PC-3 (cell line): ENCODE measurements around the gene ANKS6. TPM values are rescaled to one million over a fixed set of nuclear protein-coding genes. Genes with fewer than 3 reads are reported as not detected.

Experiments used
- ATAC-seq: fragments of 200-7000 bp; cut with Tn5 transposase; 2 replicates; pipeline ENCODE4 v1.9.1; 2020; ENCODE audit warnings: mild to moderate bottlenecking, moderate library complexity
- BruUV-seq: library from RNA; stranded (reverse); fragments of 400-500 nt; replicated peaks from 2 replicates; lab custom pipeline; 2021; lab: Mats Ljungman, UMichigan
- CTCF ChIA-PET: fragments of 300-600 bp; sonication (Branson Sonifier 250); formaldehyde crosslinking; loops from one replicate; lab custom pipeline; 2022; ENCODE audit warnings: antibody characterized with exemption; lab: Charles Lee
- POLR2A ChIA-PET: fragments of 300-600 bp; sonication (Branson Sonifier 250); formaldehyde crosslinking; loops from one replicate; lab custom pipeline; 2022; ENCODE audit warnings: antibody characterized with exemption; ENCODE audit not compliant: unreplicated experiment; lab: Charles Lee
- DNase-seq: peaks from one replicate; pipeline ENCODE4 v3.0.0-alpha.2; 2015
- H2AFZ ChIP-seq: fragments of 300-600 bp; sonication (generic); 2 replicates; pipeline ENCODE4 v1.6.0; 2016; ENCODE audit warnings: antibody characterized with exemption, low read length
- H3F3A ChIP-seq: fragments of 300-600 bp; sonication (generic); one replicate; pipeline ENCODE4 v1.6.0; 2017; ENCODE audit warnings: antibody characterized with exemption, low read length, control low read depth, mild to moderate bottlenecking; ENCODE audit not compliant: unreplicated experiment
- H3K27ac ChIP-seq: fragments of 300-600 bp; sonication (generic); 2 replicates; pipeline ENCODE4 v1.5.1; 2016; ENCODE audit warnings: mild to moderate bottlenecking, low read length
- H3K27me3 ChIP-seq: fragments of 300-600 bp; sonication (generic); 2 replicates; pipeline ENCODE4 v1.6.1; 2016; ENCODE audit warnings: low read length, mixed read lengths
- H3K36me3 ChIP-seq: fragments of 300-600 bp; sonication (generic); 2 replicates; pipeline ENCODE4 v1.6.1; 2016; ENCODE audit warnings: low read depth, mixed run types, low read length, mixed read lengths
- H3K4me1 ChIP-seq: fragments of 300-600 bp; sonication (generic); 2 replicates; pipeline ENCODE4 v1.5.1; 2016; ENCODE audit warnings: low read length; ENCODE audit not compliant: insufficient read depth
- H3K4me2 ChIP-seq: fragments of 300-600 bp; sonication (generic); 2 replicates; pipeline ENCODE4 v1.6.0; 2016; ENCODE audit warnings: low read length
- H3K4me3 ChIP-seq: fragments of 300-600 bp; sonication (generic); 2 replicates; pipeline ENCODE4 v1.5.1; 2016; ENCODE audit warnings: mild to moderate bottlenecking, low read length, mixed read lengths
- H3K79me2 ChIP-seq: fragments of 300-600 bp; sonication (generic); 2 replicates; pipeline ENCODE4 v1.6.1; 2017; ENCODE audit warnings: low read length, mixed read lengths
- H3K9ac ChIP-seq: fragments of 300-600 bp; sonication (generic); 2 replicates; pipeline ENCODE4 v1.6.0; 2016; ENCODE audit warnings: mild to moderate bottlenecking, low read length
- H3K9me2 ChIP-seq: fragments of 300-600 bp; sonication (generic); replicated peaks from 2 replicates; pipeline ENCODE4 v1.6.1; 2016; ENCODE audit warnings: mixed run types, low read length, mixed read lengths
- H3K9me3 ChIP-seq: fragments of 300-600 bp; sonication (generic); 2 replicates; pipeline ENCODE4 v1.6.1; 2016; ENCODE audit warnings: low read length, mixed read lengths
- H4K20me1 ChIP-seq: fragments of 300-600 bp; sonication (generic); 2 replicates; pipeline ENCODE4 v1.6.1; 2016; ENCODE audit warnings: low read length, mixed read lengths
- CTCF ChIP-seq: fragments of 300-600 bp; sonication (generic); conservative IDR thresholded peaks from 2 replicates; pipeline ENCODE4 v1.5.1; 2017; ENCODE audit warnings: antibody characterized with exemption, low read depth, mild to moderate bottlenecking, low read length
- EZH2 ChIP-seq: fragments of 300-600 bp; sonication (generic); IDR thresholded peaks from one replicate; pipeline ENCODE4 v1.6.1; 2017; ENCODE audit warnings: antibody characterized with exemption, mild to moderate bottlenecking, low read length; ENCODE audit not compliant: unreplicated experiment
- EZH2phosphoT487 ChIP-seq: fragments of 300-600 bp; sonication (generic); IDR thresholded peaks from 2 replicates; pipeline ENCODE4 v1.6.1; 2018; ENCODE audit warnings: mild to moderate bottlenecking, antibody characterized with exemption, low read length, borderline replicate concordance
- intact Hi-C: fragments of 100-400 bp; cut with micrococcal nuclease; formaldehyde crosslinking; loops from 2 replicates; pipeline ENCODE4 v1.9.0; 2023
- total RNA-seq: library from RNA; depleted of rRNA; stranded (reverse); fragments of >200 nt; gene quantifications from 2 replicates; pipeline ENCODE4 v1.2.3, GENCODE V29; 2014

The ANKS6 gene
- total RNA-seq, 1 experiment from 2014 or later = 39.7 TPM

DNA sequence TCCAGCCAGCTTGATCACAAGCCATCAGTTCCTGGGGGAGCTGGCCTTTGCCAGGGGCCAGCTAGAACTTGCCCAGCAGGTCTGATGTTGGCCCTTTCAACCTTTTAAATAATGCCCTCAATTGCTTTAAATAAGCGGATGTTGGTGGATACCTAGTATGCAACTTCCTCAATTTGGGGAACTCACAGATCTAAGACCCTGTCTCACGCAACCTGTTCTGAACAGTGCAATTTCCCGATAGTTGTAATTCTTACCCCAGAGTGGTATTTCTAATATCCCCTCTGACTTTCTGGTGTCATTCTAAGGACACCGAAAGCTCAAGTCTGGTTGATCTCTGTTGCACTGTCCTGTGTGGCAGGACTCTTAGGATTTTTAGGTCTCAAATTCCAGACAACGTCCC lies 34.2 kb upstream of the ANKS6 start:
- Histone ChIP-seq H2AFZ (no peak overlapping the region), H3K9ac (no peak overlapping the region), H3K27ac (no peak overlapping the region), H3K4me1 (no peaks in the 10 kb centered on the region), H3K9me2 (no peaks in the 10 kb centered on the region), H3K79me2 (no peaks in the 10 kb centered on the region), H3K9me3 (no peaks in the 10 kb centered on the region), H3F3A (no peaks in the 10 kb centered on the region), H3K36me3 (no peaks in the 10 kb centered on the region), H3K4me2 (no peak overlapping the region), H3K4me3 (no peak overlapping the region), H3K27me3 (no peaks in the 10 kb centered on the region), H4K20me1 (no peaks in the 10 kb centered on the region)
- DNase-seq = no peak
- no peak for TF ChIP-seq EZH2
- no peak for TF ChIP-seq CTCF
- no peak for TF ChIP-seq EZH2phosphoT487
- POLR2A ChIA-PET = no interaction called here
- intact Hi-C loops = no loop called here
- CTCF ChIA-PET = no interaction called here
- ATAC-seq = no peak
- no TSS peak for BruUV-seq

GRCh38 chr9:98829766-98830165 lies 33.4 kb upstream of the ANKS6 start:
- Histone ChIP-seq H3K36me3 (no peaks in the 10 kb centered on the region), H3K9ac (no peak overlapping the region), H3K27me3 (no peaks in the 10 kb centered on the region), H2AFZ (no peak overlapping the region), H3K79me2 (no peaks in the 10 kb centered on the region), H3K9me3 (no peaks in the 10 kb centered on the region), H3F3A (no peaks in the 10 kb centered on the region), H4K20me1 (no peaks in the 10 kb centered on the region), H3K4me2 (no peak overlapping the region), H3K4me1 (no peaks in the 10 kb centered on the region), H3K4me3 (no peak overlapping the region), H3K9me2 (no peaks in the 10 kb centered on the region), H3K27ac (no peak overlapping the region)
- POLR2A ChIA-PET = no interaction called here
- intact Hi-C loops = no loop called here
- ATAC-seq (no peak), DNase-seq (no peak)
- no TSS peak for BruUV-seq
- CTCF ChIA-PET = no interaction called here
- TF ChIP-seq CTCF = no peak
- no peak for TF ChIP-seq EZH2

GRCh38 chr9:98826716-98827115 lies 30.4 kb upstream of the ANKS6 start:
- Histone ChIP-seq H3K36me3 (no peaks in the 10 kb centered on the region), H3K79me2 (no peaks in the 10 kb centered on the region), H3K4me2 (no peak overlapping the region), H3K9me3 (no peaks in the 10 kb centered on the region), H3K9me2 (no peaks in the 10 kb centered on the region), H2AFZ (no peak overlapping the region), H3K27me3 (no peaks in the 10 kb centered on the region), H3K27ac (no peak overlapping the region), H3F3A (no peaks in the 10 kb centered on the region), H4K20me1 (no peaks in the 10 kb centered on the region), H3K4me1 (no peaks in the 10 kb centered on the region), H3K4me3 (no peak overlapping the region), H3K9ac (no peak overlapping the region)
- ATAC-seq (no peak), DNase-seq (no peak)
- TF ChIP-seq EZH2phosphoT487 = no peak
- TF ChIP-seq EZH2 = no peak
- TF ChIP-seq CTCF = no peak
- BruUV-seq = no TSS peak
- intact Hi-C loops = no loop called here
- ChIA-PET POLR2A (no interaction called here), CTCF (no interaction called here)
